PC-3 (cell line): ENCODE data around the gene ACTMAP.
"Not testable (repeated sequence)": the region's sequence is repeated elsewhere in the genome, so short reads cannot be mapped to it uniquely, and the experiment has no call there.

Experiments
- CTCF ChIP-seq: fragments of 300-600 bp; sonication (generic); conservative IDR thresholded peaks from 2 replicates; pipeline ENCODE4 v1.5.1; 2017; ENCODE audit warnings: antibody characterized with exemption, low read depth, mild to moderate bottlenecking, low read length
- EZH2 ChIP-seq: fragments of 300-600 bp; sonication (generic); IDR thresholded peaks from one replicate; pipeline ENCODE4 v1.6.1; 2017; ENCODE audit warnings: antibody characterized with exemption, mild to moderate bottlenecking, low read length; ENCODE audit not compliant: unreplicated experiment
- EZH2phosphoT487 ChIP-seq: fragments of 300-600 bp; sonication (generic); IDR thresholded peaks from 2 replicates; pipeline ENCODE4 v1.6.1; 2018; ENCODE audit warnings: mild to moderate bottlenecking, antibody characterized with exemption, low read length, borderline replicate concordance

GRCh38 chr19:40730065-40730464 lies 20.2 kb downstream of the ACTMAP start:
- not testable (repeated sequence) for TF ChIP-seq CTCF, EZH2, EZH2phosphoT487
